AG09309 (cell line): Measurements from ENCODE around the gene WDR54.
A peak's percentile ranks its signal among the peaks of the same experiment; 100 is the strongest.

Experiments used
- DNase-seq: peaks from one replicate; pipeline ENCODE4 v3.0.0-alpha.2; 2010; ENCODE audit warnings: low read depth
- H3K4me3 ChIP-seq: 2 replicates; pipeline ENCODE4 v1.5.1; 2011; ENCODE audit warnings: mild to moderate bottlenecking, low read depth, low read length, moderate library complexity; ENCODE audit not compliant: control insufficient read depth
- TF ChIP-seq, protein P1 (sequence below): IDR thresholded peaks from 2 replicates; pipeline ENCODE4 v1.5.1; 2011; ENCODE audit warnings: mild to moderate bottlenecking, low read depth, low read length, inconsistent platforms; ENCODE audit not compliant: insufficient read depth, control insufficient read depth; ENCODE audit errors: missing control alignments

WDR54 gene

GRCh38 chr2:74414441-74414840, 7.1 kb upstream of the WDR54 start:
- DNase-seq: no peak
- TF ChIP-seq, protein P1, sequence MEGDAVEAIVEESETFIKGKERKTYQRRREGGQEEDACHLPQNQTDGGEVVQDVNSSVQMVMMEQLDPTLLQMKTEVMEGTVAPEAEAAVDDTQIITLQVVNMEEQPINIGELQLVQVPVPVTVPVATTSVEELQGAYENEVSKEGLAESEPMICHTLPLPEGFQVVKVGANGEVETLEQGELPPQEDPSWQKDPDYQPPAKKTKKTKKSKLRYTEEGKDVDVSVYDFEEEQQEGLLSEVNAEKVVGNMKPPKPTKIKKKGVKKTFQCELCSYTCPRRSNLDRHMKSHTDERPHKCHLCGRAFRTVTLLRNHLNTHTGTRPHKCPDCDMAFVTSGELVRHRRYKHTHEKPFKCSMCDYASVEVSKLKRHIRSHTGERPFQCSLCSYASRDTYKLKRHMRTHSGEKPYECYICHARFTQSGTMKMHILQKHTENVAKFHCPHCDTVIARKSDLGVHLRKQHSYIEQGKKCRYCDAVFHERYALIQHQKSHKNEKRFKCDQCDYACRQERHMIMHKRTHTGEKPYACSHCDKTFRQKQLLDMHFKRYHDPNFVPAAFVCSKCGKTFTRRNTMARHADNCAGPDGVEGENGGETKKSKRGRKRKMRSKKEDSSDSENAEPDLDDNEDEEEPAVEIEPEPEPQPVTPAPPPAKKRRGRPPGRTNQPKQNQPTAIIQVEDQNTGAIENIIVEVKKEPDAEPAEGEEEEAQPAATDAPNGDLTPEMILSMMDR: no peak
- H3K4me3 ChIP-seq: peak overlapping the region; percentile 54

DNA sequence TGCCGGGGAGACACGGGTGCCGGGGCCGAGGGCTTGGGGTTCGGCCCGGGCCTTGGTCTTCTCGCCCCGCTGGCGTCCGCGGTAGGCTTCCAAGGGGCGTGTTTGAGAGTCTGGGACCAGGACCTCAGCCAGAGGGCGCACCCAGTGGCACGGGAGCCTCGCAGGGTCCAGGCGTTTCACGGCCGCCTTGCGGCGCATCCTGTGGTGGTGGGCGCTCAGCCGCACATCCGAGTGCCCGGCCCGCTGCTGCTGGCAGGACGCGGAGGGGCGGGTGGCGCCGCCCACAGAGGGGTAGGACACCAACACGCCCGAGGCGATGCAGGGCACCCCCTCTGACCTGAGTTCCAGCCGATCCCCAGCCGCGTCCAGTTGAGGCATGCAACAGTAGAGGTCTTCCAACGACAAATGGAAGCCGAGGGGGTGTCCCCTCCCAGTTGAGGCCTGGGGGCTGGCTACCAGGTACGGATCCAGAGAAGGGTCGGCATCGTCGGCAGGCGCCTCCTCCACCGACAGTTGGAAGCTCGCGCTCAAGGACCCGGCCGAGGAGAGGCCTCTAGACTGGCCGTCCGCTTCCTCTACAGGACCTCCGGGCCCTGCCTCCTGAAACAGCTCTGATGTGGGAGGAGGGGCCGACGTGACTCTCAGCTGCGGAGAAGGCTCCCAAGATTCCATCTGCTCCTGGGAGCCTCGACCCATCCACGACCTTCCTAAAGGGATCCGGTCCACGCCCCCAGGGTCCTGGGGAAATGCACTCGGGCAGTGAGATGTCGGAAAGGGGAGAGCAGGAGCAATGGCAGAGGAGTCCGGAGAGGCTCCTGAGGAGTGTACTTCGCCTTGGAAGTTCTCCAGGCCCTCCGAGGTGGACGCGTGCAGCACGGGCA, 6.4 kb upstream of the WDR54 start:
- H3K4me3 ChIP-seq: peak overlapping the region; percentile 54
- TF ChIP-seq, protein P1: peak; percentile 35
- no peak for DNase-seq

DNA sequence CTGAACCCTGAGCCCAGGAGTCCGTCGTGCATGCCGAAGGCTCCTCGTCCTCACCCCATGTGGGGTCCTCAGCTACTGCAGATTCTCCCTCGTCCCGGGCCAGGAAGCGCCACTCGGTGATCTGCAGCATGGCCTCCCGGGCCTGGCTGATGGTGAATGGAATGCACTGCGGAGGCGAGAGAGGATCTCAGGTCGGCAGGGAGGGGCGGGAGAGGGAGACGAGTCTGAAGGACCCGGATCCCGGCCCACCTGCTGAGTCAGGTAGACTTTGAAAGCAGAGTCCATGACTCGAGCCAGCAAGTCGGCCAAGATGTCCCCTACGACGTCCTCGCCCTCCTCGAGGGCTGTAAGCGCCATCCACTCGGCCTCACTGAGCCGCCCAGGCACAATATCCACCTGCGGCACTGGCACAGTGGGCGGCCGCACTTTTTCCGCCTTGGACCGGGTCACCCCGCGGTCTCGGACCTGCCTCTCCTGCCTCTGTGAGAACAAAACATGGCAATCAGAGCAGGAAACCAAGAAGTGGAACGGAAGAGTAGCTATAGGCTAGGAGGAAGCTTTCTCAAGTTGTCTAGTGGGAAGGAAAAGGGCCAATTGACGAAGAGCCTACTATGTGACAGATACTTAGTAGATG, 5.7 kb upstream of the WDR54 start:
- peak overlapping the region; percentile 54 for H3K4me3 ChIP-seq
- TF ChIP-seq, protein P1: no peak
- DNase-seq: no peak

- TF ChIP-seq, protein P1: no peak
- H3K4me3 ChIP-seq: no peak overlapping the region
- DNase-seq: no peak
These were observed 4.8 kb upstream of the WDR54 start for GRCh38 chr2:74416778-74417177.

DNA sequence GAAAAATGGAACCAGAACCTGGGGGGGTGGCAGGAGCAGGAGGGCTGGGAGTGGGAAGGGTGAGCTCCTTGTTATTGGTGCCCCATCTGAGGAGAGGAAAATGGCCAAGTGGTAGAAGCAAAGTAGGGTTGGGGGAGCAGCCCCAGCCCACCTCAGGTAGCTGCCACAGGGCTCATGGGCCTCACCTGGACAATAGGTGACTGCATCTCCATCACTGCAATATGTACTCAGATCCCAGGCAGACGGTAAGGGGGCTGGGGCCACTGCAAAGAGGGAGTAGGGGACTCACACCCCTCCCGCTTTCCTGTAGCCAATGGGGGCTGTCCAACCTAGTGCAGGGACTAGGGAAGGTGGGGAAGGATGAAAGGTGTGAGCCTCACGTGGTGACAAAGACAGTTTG, 4.3 kb upstream of the WDR54 start:
- no peak for DNase-seq

GRCh38 chr2:74417763-74418162, 3.8 kb upstream of the WDR54 start:
- no peak for DNase-seq
- TF ChIP-seq, protein P1: no peak
- no peak overlapping the region for H3K4me3 ChIP-seq

More for the DNA sequence above, 4.3 kb upstream of the WDR54 start:
- TF ChIP-seq, protein P1: no peak
- no peak overlapping the region for H3K4me3 ChIP-seq
